ENCODE measurements around the gene SUCLG2. TPM values are rescaled to one million over a fixed set of nuclear protein-coding genes. Genes with fewer than 3 reads are reported as not detected.

SUCLG2 gene
- total RNA-seq, 1 donor from 2014 or later = 20.8 TPM

DNA sequence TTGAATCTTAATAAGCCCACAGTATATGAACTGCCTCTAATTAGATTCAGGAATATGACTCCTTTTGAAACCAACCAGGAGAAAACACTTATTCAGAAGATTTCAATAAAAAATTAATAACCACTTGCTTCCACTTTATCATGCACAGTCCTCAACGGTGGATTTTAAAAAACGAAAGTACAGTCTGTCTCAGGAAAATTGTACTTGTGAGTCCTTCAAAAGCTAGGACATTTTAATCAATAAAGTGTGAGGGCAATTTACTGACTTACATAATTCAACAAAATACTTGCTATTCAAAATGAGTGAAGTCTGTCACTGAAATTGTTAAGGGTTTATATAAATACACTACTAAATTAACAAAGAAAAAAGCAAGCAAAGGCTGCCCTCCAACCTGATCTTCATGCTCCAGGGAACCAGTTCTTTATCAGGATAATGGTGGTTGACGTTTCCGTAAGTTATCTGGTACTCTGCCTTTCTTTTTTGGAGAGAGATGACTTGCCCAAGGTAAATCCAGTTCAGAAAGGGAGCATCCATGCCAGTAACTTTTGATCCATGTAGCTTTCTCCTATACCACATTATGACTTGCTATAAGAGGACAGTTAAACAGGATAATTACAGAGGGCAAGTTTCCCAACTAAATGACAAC is 17.0 kb downstream of the SUCLG2 start:
- Histone ChIP-seq H2AFZ (ENCODE audit: low read depth, low read length) (no peak overlapping the region), H4K20me1 (ENCODE audit: insufficient read depth, low read length) (peaks cover 6% of the 10 kb centered on the region), H3K4me3 (ENCODE audit: insufficient read depth, low read depth, low read length) (no peak overlapping the region), H3K27ac (ENCODE audit: low read depth, low read length) (no peak overlapping the region), H3K79me2 (ENCODE audit: insufficient read depth, low read length) (peaks cover 58% of the 10 kb centered on the region), H3K27me3 (ENCODE audit: insufficient read depth, low read length) (no peaks in the 10 kb centered on the region), H3K4me1 (ENCODE audit: insufficient read depth, low read length) (peaks cover 24% of the 10 kb centered on the region), H3K4me2 (ENCODE audit: low read length) (no peak overlapping the region), H3K36me3 (ENCODE audit: insufficient read depth, low read length) (no peaks in the 10 kb centered on the region), H3K9me3 (ENCODE audit: insufficient read depth, low read depth, low read length) (no peaks in the 10 kb centered on the region), H3K9ac (ENCODE audit: low read length) (no peak overlapping the region)
- no peaks in the 10 kb centered on the region for H3K27me3 Mint-ChIP-seq (ENCODE audit: low read depth, unreplicated experiment)
- H3K27ac Mint-ChIP-seq (ENCODE audit: unreplicated experiment) = no peak overlapping the region
- DNase-seq (ENCODE audit: low read depth) = no peak
- no peak for FAIRE-seq
- TF ChIP-seq, protein P1, sequence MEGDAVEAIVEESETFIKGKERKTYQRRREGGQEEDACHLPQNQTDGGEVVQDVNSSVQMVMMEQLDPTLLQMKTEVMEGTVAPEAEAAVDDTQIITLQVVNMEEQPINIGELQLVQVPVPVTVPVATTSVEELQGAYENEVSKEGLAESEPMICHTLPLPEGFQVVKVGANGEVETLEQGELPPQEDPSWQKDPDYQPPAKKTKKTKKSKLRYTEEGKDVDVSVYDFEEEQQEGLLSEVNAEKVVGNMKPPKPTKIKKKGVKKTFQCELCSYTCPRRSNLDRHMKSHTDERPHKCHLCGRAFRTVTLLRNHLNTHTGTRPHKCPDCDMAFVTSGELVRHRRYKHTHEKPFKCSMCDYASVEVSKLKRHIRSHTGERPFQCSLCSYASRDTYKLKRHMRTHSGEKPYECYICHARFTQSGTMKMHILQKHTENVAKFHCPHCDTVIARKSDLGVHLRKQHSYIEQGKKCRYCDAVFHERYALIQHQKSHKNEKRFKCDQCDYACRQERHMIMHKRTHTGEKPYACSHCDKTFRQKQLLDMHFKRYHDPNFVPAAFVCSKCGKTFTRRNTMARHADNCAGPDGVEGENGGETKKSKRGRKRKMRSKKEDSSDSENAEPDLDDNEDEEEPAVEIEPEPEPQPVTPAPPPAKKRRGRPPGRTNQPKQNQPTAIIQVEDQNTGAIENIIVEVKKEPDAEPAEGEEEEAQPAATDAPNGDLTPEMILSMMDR (IDR thresholded peaks at IDR 0.05; ENCODE audit: insufficient read depth, low read depth, low read length) = no peak
- TF ChIP-seq EZH2 (IDR thresholded peaks at IDR 0.05; ENCODE audit: insufficient read depth, low read length) = no peak
- peaks cover 3% of the 10 kb centered on the region for H3K36me3 Mint-ChIP-seq (ENCODE audit: low read depth, unreplicated experiment)
- no peaks in the 10 kb centered on the region for H3K9me3 Mint-ChIP-seq (ENCODE audit: unreplicated experiment)
- no peak overlapping the region for H3K4me3 Mint-ChIP-seq (ENCODE audit: unreplicated experiment)
- H3K4me1 Mint-ChIP-seq (ENCODE audit: low read depth, unreplicated experiment) = peaks cover 24% of the 10 kb centered on the region

DNA sequence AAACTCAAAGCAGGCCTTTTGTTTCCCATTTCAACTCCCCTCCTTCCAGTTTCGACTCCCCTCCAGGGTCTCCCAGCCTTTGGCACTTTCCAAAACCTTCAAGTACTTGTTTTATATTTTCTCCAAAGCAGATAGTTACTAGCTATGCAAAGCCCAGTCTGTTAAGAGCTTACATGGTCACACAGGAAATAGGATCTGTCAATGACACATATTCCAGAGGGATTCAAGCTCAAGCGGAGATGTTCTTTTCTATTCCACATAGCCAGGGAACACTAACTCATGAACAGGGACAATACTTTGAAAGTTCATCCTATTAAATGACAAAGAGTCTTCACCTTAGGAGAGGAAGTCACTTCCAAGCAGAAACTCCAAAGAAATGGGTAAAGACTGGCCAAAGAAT is 18.6 kb downstream of the SUCLG2 start:
- peak overlapping the region; percentile 2 for H3K4me3 ChIP-seq (ENCODE audit: insufficient read depth, low read depth, low read length)
- Mint-ChIP-seq H3K27ac (ENCODE audit: unreplicated experiment) (peak overlapping the region; percentile 95), H3K27me3 (ENCODE audit: low read depth, unreplicated experiment) (no peaks in the 10 kb centered on the region), H3K9me3 (ENCODE audit: unreplicated experiment) (no peaks in the 10 kb centered on the region), H3K36me3 (ENCODE audit: low read depth, unreplicated experiment) (no peaks in the 10 kb centered on the region), H3K4me3 (ENCODE audit: unreplicated experiment) (no peak overlapping the region), H3K4me1 (ENCODE audit: low read depth, unreplicated experiment) (peaks cover 24% of the 10 kb centered on the region)
- TF ChIP-seq, protein P1 (IDR thresholded peaks at IDR 0.05; ENCODE audit: insufficient read depth, low read depth, low read length) = no peak
- TF ChIP-seq EZH2 (IDR thresholded peaks at IDR 0.05; ENCODE audit: insufficient read depth, low read length) = no peak
- H3K9me3 ChIP-seq (ENCODE audit: insufficient read depth, low read depth, low read length) = no peaks in the 10 kb centered on the region
- no peak for FAIRE-seq
- DNase-seq (ENCODE audit: low read depth) = peak; percentile 33
- H4K20me1 ChIP-seq (ENCODE audit: insufficient read depth, low read length) = peaks cover 10% of the 10 kb centered on the region
- H3K4me2 ChIP-seq (ENCODE audit: low read length) = peak overlapping the region; percentile 68
- H3K9ac ChIP-seq (ENCODE audit: low read length) = peak overlapping the region; percentile 60
- peak overlapping the region; percentile 82 for H3K27ac ChIP-seq (ENCODE audit: low read depth, low read length)
- H2AFZ ChIP-seq (ENCODE audit: low read depth, low read length) = no peak overlapping the region
- no peaks in the 10 kb centered on the region for H3K27me3 ChIP-seq (ENCODE audit: insufficient read depth, low read length)
- H3K4me1 ChIP-seq (ENCODE audit: insufficient read depth, low read length) = peaks cover 24% of the 10 kb centered on the region
- H3K36me3 ChIP-seq (ENCODE audit: insufficient read depth, low read length) = no peaks in the 10 kb centered on the region
- H3K79me2 ChIP-seq (ENCODE audit: insufficient read depth, low read length) = peaks cover 63% of the 10 kb centered on the region

DNA sequence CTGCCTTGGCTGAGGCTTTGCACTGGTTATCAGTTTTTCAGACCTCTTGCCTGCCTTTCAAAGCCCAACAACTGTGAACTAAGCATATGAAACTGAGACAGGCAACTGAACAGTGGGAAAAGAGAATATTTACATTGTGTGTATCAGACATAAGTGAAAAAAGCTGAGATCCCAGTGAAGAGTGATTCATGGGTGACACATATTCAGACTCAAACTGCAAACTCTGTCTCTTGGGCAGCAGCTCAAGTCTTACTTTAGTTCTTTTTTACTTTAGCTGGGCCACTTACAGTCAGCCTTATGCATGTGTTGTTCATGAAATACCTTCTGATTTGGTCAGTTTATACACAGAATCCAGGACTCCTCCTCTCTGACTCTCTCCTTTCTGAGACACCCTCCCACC is 19.2 kb downstream of the SUCLG2 start:
- H3K27me3 Mint-ChIP-seq (ENCODE audit: low read depth, unreplicated experiment) = no peaks in the 10 kb centered on the region
- H3K4me1 Mint-ChIP-seq (ENCODE audit: low read depth, unreplicated experiment) = peaks cover 20% of the 10 kb centered on the region
- no peaks in the 10 kb centered on the region for H3K9me3 Mint-ChIP-seq (ENCODE audit: unreplicated experiment)
- DNase-seq (ENCODE audit: low read depth) = peak; percentile 87
- H4K20me1 ChIP-seq (ENCODE audit: insufficient read depth, low read length) = peaks cover 16% of the 10 kb centered on the region
- peak overlapping the region; percentile 95 for H3K27ac Mint-ChIP-seq (ENCODE audit: unreplicated experiment)
- peak; percentile 99 for FAIRE-seq
- H3K4me2 ChIP-seq (ENCODE audit: low read length) = peak overlapping the region; percentile 68
- peak overlapping the region; percentile 60 for H3K9ac ChIP-seq (ENCODE audit: low read length)
- no peak overlapping the region for H3K4me3 Mint-ChIP-seq (ENCODE audit: unreplicated experiment)
- no peaks in the 10 kb centered on the region for H3K9me3 ChIP-seq (ENCODE audit: insufficient read depth, low read depth, low read length)
- H3K36me3 Mint-ChIP-seq (ENCODE audit: low read depth, unreplicated experiment) = no peaks in the 10 kb centered on the region
- peaks cover 24% of the 10 kb centered on the region for H3K4me1 ChIP-seq (ENCODE audit: insufficient read depth, low read length)
- H2AFZ ChIP-seq (ENCODE audit: low read depth, low read length) = no peak overlapping the region
- peaks cover 65% of the 10 kb centered on the region for H3K79me2 ChIP-seq (ENCODE audit: insufficient read depth, low read length)
- no peaks in the 10 kb centered on the region for H3K36me3 ChIP-seq (ENCODE audit: insufficient read depth, low read length)
- TF ChIP-seq EZH2 (IDR thresholded peaks at IDR 0.05; ENCODE audit: insufficient read depth, low read length) = no peak
- TF ChIP-seq, protein P1 (IDR thresholded peaks at IDR 0.05; ENCODE audit: insufficient read depth, low read depth, low read length) = no peak
- peak overlapping the region; percentile 82 for H3K27ac ChIP-seq (ENCODE audit: low read depth, low read length)
- peak overlapping the region; percentile 2 for H3K4me3 ChIP-seq (ENCODE audit: insufficient read depth, low read depth, low read length)
- H3K27me3 ChIP-seq (ENCODE audit: insufficient read depth, low read length) = no peaks in the 10 kb centered on the region
